Measurements from ENCODE around the gene TXNDC16.
"Not testable (repeated sequence)": the region's sequence is repeated elsewhere in the genome, so short reads cannot be mapped to it uniquely, and the experiment has no call there.

Gene TXNDC16

GRCh38 chr14:52538623-52539022 lies 13.7 kb downstream of the TXNDC16 start:
- DNase-seq (ENCODE audit: low read depth in 2 of 2) = no peak

GRCh38 chr14:52536269-52536668 lies 16.0 kb downstream of the TXNDC16 start:
- no peak for DNase-seq (ENCODE audit: low read depth in 2 of 2)

GRCh38 chr14:52531481-52531880 lies 20.8 kb downstream of the TXNDC16 start:
- DNase-seq (ENCODE audit: low read depth in 2 of 2) = no peak

GRCh38 chr14:52527052-52527451 lies 25.3 kb downstream of the TXNDC16 start:
- DNase-seq (ENCODE audit: low read depth in 2 of 2) = no peak

GRCh38 chr14:52522581-52523345 lies 29.5 kb downstream of the TXNDC16 start:
- no peak for DNase-seq (ENCODE audit: low read depth in 2 of 2)

- DNase-seq (ENCODE audit: low read depth in 2 of 2) = no peak
These were observed 30.3 kb downstream of the TXNDC16 start for GRCh38 chr14:52522033-52522432.

GRCh38 chr14:52514046-52514811 lies 38.1 kb downstream of the TXNDC16 start:
- DNase-seq (ENCODE audit: low read depth in 2 of 2) = no peak

- DNase-seq (ENCODE audit: low read depth in 2 of 2) = no peak
These were observed 39.1 kb downstream of the TXNDC16 start for GRCh38 chr14:52513249-52513648.

GRCh38 chr14:52494444-52494843 lies 57.9 kb downstream of the TXNDC16 start:
- DNase-seq (ENCODE audit: low read depth in 2 of 2) = no peak

- no peak for DNase-seq (ENCODE audit: low read depth in 2 of 2)
These were observed 66.8 kb downstream of the TXNDC16 start for GRCh38 chr14:52485350-52485960.

GRCh38 chr14:52481864-52482263 lies 70.4 kb downstream of the TXNDC16 start:
- DNase-seq (ENCODE audit: low read depth in 2 of 2) = no peak

GRCh38 chr14:52473557-52473956 lies 78.7 kb downstream of the TXNDC16 start:
- no peak for DNase-seq (ENCODE audit: low read depth in 2 of 2)

- no peak for DNase-seq (ENCODE audit: low read depth in 2 of 2)
These were observed 79.6 kb downstream of the TXNDC16 start for GRCh38 chr14:52472728-52473127.

GRCh38 chr14:52472251-52472650 lies 80.1 kb downstream of the TXNDC16 start:
- not testable (repeated sequence) for DNase-seq (ENCODE audit: low read depth in 2 of 2)

- DNase-seq (ENCODE audit: low read depth in 2 of 2) = no peak
These were observed 84.6 kb downstream of the TXNDC16 start for GRCh38 chr14:52467515-52468266.

GRCh38 chr14:52464175-52464574 lies 88.1 kb downstream of the TXNDC16 start:
- no peak for DNase-seq (ENCODE audit: low read depth in 2 of 2)

- DNase-seq (ENCODE audit: low read depth in 2 of 2) = no peak
These were observed 88.9 kb downstream of the TXNDC16 start for GRCh38 chr14:52463375-52463774.

GRCh38 chr14:52461721-52462120 lies 90.6 kb downstream of the TXNDC16 start:
- DNase-seq (ENCODE audit: low read depth in 2 of 2) = no peak

GRCh38 chr14:52458721-52459085 lies 93.6 kb downstream of the TXNDC16 start:
- DNase-seq (ENCODE audit: low read depth in 2 of 2) = no peak

- no peak for DNase-seq (ENCODE audit: low read depth in 2 of 2)
These were observed 94.9 kb downstream of the TXNDC16 start for GRCh38 chr14:52457411-52457810.

GRCh38 chr14:52455291-52456088 lies 96.8 kb downstream of the TXNDC16 start:
- no peak for DNase-seq (ENCODE audit: low read depth in 2 of 2)
